ENCODE results near the gene G2E3. TPM values are rescaled to one million over a fixed set of nuclear protein-coding genes. Genes with fewer than 3 reads are reported as not detected.

Gene G2E3
- total RNA-seq, 4 donors from 2014 or later, result 7.5 to 10.5 (median 9.9) TPM

DNA sequence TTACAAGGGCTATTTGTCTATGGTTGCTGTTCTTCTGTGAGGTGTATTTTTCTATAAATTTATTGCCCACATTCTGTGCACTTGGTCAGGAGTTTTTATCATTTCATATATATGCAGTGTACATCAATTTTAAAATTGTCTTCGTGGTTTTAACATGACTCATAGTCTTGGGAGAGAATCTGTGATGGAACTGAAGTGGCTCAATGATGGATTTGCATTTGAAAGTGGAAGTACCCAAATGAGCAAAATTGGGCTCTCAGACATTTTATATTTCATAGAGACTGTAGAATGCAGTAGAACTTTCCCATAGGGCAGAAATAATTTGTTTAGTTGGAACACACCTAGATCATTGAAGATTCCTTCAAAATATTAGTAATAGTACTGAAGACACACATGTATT, 61.2 kb downstream of the G2E3 start:
- H3K27ac ChIP-seq, result no peak overlapping the region
- intact Hi-C loops (cut with DNase I; ENCODE audit: low total_unique reads) (no loop called here), in situ Hi-C loops (cut with MboI; ENCODE audit: low pct_ligation_motif_present in 1 of 4, low pct_unique_long_range_greater_than_20kb in 1 of 4, low sequenced_read_pairs in 3 of 4) (no loop called here)
- H3K4me1 ChIP-seq, result peaks cover 5 to 33% (median 20%) of the 10 kb centered on the region in 4 donors
- no peak for DNase-seq
- H3K27me3 ChIP-seq, result no peaks in the 10 kb centered on the region
- H3K36me3 ChIP-seq, result no peaks in the 10 kb centered on the region
- TF ChIP-seq EP300 (IDR thresholded peaks at IDR 0.05; ENCODE audit: low read depth) (no peak), POLR2AphosphoS5 (IDR thresholded peaks at IDR 0.05) (no peak), POLR2A (IDR thresholded peaks at IDR 0.05) (no peak)
- TF ChIP-seq, protein P1, sequence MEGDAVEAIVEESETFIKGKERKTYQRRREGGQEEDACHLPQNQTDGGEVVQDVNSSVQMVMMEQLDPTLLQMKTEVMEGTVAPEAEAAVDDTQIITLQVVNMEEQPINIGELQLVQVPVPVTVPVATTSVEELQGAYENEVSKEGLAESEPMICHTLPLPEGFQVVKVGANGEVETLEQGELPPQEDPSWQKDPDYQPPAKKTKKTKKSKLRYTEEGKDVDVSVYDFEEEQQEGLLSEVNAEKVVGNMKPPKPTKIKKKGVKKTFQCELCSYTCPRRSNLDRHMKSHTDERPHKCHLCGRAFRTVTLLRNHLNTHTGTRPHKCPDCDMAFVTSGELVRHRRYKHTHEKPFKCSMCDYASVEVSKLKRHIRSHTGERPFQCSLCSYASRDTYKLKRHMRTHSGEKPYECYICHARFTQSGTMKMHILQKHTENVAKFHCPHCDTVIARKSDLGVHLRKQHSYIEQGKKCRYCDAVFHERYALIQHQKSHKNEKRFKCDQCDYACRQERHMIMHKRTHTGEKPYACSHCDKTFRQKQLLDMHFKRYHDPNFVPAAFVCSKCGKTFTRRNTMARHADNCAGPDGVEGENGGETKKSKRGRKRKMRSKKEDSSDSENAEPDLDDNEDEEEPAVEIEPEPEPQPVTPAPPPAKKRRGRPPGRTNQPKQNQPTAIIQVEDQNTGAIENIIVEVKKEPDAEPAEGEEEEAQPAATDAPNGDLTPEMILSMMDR (IDR thresholded peaks at IDR 0.05), result no peak
- no peak overlapping the region for H3K4me3 ChIP-seq
- 52 to 67% methylated on average over 1 of the region's 1 CpG for WGBS, 2 donors (ENCODE audit: low coverage in 1 of 2)
- H3K9me3 ChIP-seq, result no peaks in the 10 kb centered on the region

DNA sequence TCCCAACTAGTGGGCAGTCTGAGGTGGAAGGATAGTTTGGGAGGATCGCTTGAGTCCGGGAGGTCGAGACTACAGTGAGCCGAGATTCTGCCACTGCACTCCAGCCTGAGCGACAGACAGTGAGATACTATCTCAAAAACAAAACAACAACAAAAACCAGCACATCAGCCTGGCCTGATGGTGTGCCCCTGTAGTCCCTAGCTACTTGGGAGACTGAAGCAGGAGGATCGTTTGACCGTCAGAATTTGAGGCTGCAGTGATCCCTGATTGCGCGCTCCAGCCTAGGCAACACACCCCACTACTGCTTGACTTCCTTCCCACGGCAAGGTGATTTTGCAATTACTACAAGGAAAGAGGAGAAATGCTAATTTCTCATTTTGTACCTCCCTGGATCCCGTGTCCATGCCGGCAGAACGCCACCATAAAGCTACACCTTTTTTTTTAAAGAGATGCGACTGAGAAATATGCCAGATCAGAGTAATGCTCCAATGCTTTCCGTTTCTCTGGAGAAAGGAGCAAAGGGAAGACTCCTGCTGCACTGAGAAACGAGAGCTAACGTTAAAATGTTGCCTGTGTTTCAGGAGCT, 62.5 kb downstream of the G2E3 start:
- Histone ChIP-seq H3K4me3 (peak overlapping the region; percentile 61 to 81 (median 73)), H3K4me1 (peaks cover 5 to 44% (median 25%) of the 10 kb centered on the region in 4 donors), H3K27me3 (no peaks in the 10 kb centered on the region), H3K36me3 (no peaks in the 10 kb centered on the region), H3K9me3 (no peaks in the 10 kb centered on the region), H3K27ac (peak overlapping the region; percentile 87 to 94 (median 92))
- TF ChIP-seq POLR2AphosphoS5 (IDR thresholded peaks at IDR 0.05), result no peak
- no peak for TF ChIP-seq EP300 (IDR thresholded peaks at IDR 0.05; ENCODE audit: low read depth)
- no peak for TF ChIP-seq POLR2A (IDR thresholded peaks at IDR 0.05)
- TF ChIP-seq, protein P1 (IDR thresholded peaks at IDR 0.05), result no peak
- intact Hi-C loops (cut with DNase I; ENCODE audit: low total_unique reads) (no loop called here), in situ Hi-C loops (cut with MboI; ENCODE audit: low pct_ligation_motif_present in 1 of 4, low pct_unique_long_range_greater_than_20kb in 1 of 4, low sequenced_read_pairs in 3 of 4) (no loop called here)
- DNase-seq, result peak; percentile 34
- WGBS, 2 donors (ENCODE audit: low coverage in 1 of 2), result 10% methylated on average over 10 to 17 of the region's 17 CpGs

GRCh38 chr14:30621940-30622830, 63.2 kb downstream of the G2E3 start, which contains the start of gene SCFD1:
SCFD1 (plus strand) TSS chr14:30622319; CDS start chr14:30622339, 20 bp downstream.
- DNase-seq, result peak; percentile 97
- 0 to 2% methylated on average over 17 to 20 of the region's 35 CpGs for WGBS, 2 donors (ENCODE audit: low coverage in 1 of 2)
- H3K27me3 ChIP-seq, result no peaks in the 10 kb centered on the region
- intact Hi-C loops (cut with DNase I; ENCODE audit: low total_unique reads), result no loop called here
- peak within 1 kb of the TSS; percentile 61 to 81 (median 73) for H3K4me3 ChIP-seq
- no peaks in the 10 kb centered on the region for H3K9me3 ChIP-seq
- TF ChIP-seq POLR2AphosphoS5 (IDR thresholded peaks at IDR 0.05) (peak; percentile 98 to 99 (median 98)), POLR2A (IDR thresholded peaks at IDR 0.05) (peak; percentile 98), EP300 (IDR thresholded peaks at IDR 0.05; ENCODE audit: low read depth) (peak; percentile 5)
- TF ChIP-seq, protein P1 (IDR thresholded peaks at IDR 0.05), result no peak
- no peaks in the 10 kb centered on the region for H3K36me3 ChIP-seq
- peaks cover 5 to 44% (median 25%) of the 10 kb centered on the region in 4 donors for H3K4me1 ChIP-seq
- H3K27ac ChIP-seq, result peak within 1 kb of the TSS; percentile 87 to 94 (median 92)
- in situ Hi-C loops (cut with MboI; ENCODE audit: low pct_ligation_motif_present in 1 of 4, low pct_unique_long_range_greater_than_20kb in 1 of 4, low sequenced_read_pairs in 3 of 4), result no loop called here
